ENCODE measurements around the gene FSTL3.

FSTL3 gene

DNA sequence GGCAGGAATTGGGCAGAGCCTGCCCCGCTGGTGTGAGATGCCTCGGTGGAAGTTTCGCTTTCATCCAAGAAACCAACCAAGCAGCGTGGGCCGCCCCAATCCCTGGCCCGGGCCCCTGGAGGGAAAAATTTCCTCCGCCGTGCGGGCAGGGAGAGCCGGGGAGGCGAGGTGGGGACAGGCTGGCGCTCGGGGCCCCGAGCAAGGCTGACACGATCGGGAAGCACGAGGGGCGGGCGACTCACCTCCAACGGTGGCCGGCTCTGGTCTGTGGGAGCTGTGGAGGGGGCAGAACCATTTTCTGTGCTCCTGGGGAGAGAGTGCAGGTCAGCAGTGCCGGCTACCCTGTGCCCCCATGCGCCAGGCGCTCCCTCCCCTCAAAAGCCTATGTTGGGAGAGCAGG is 24.2 kb upstream of the FSTL3 start:
- DNase-seq (ENCODE audit: insufficient read length, low spot score) (no peak), FAIRE-seq (no peak)
- TF ChIP-seq POLR2AphosphoS5 (IDR thresholded peaks at IDR 0.05; ENCODE audit: low read depth, low read length) (no peak; the same call in 1 of the 2 replicates), TAF1 (IDR thresholded peaks at IDR 0.05; ENCODE audit: low read depth, low read length) (no peak), SPI1 (IDR thresholded peaks at IDR 0.05; ENCODE audit: low read depth, low read length) (no peak), POU2F2 (IDR thresholded peaks at IDR 0.05; ENCODE audit: low read depth, low read length) (no peak), POLR2A (IDR thresholded peaks at IDR 0.05; ENCODE audit: low read depth, low read length) (no peak), PAX5 (IDR thresholded peaks at IDR 0.05; ENCODE audit: insufficient read depth, low read length, severe bottlenecking) (no peak)

DNA sequence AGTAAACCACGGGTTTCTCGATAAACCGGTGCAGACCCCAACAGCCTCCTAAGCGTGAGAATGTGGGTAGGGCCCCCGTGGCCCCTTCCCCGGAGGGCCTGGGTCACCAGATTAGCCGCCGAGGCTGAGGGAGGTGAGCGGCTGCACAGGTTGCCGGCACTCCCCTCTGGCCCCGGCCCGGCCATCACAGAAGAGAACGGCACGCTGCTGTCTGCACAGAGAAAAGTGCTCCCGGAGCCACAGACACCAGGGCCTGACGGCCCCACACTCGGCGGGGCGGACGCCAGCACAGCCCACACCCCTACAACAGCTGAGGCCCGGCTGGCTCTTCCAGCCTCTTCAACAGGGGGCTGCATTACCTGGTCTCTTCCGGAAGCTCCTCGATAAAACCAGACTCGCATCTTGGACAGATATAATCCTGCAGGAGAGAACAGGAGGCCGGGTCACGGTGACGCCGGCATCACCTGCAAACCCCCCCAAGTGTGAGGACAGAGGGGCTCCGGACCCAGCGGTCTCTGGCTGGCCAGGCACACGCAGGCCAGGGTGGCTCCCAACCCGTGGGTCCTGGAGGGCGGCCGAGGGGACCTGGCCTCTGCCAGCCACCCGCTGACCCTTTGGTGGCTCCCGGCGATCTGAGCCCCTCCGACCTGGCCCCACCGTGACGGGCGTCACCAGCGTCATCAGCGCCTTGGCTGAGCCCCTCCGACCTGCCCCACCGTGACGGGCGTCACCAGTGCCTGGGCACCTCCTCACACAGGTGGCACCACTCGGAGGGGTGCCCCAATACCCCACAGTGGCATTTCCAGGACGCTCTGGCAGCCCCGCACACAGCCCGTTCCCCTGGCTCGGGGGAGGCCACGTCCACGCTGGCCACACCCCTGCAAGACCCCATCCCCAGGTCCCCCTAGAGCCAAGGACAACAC is 23.5 kb upstream of the FSTL3 start:
- no peak for DNase-seq (ENCODE audit: insufficient read length, low spot score)
- no peak; the same call in 1 of the 2 replicates for TF ChIP-seq POLR2AphosphoS5 (IDR thresholded peaks at IDR 0.05; ENCODE audit: low read depth, low read length)
- no peak for TF ChIP-seq TAF1 (IDR thresholded peaks at IDR 0.05; ENCODE audit: low read depth, low read length)
- no peak for TF ChIP-seq PAX5 (IDR thresholded peaks at IDR 0.05; ENCODE audit: insufficient read depth, low read length, severe bottlenecking)
- no peak for TF ChIP-seq POLR2A (IDR thresholded peaks at IDR 0.05; ENCODE audit: low read depth, low read length)
- TF ChIP-seq SPI1 (IDR thresholded peaks at IDR 0.05; ENCODE audit: low read depth, low read length), result no peak
- no peak for TF ChIP-seq POU2F2 (IDR thresholded peaks at IDR 0.05; ENCODE audit: low read depth, low read length)
- FAIRE-seq, result no peak

DNA sequence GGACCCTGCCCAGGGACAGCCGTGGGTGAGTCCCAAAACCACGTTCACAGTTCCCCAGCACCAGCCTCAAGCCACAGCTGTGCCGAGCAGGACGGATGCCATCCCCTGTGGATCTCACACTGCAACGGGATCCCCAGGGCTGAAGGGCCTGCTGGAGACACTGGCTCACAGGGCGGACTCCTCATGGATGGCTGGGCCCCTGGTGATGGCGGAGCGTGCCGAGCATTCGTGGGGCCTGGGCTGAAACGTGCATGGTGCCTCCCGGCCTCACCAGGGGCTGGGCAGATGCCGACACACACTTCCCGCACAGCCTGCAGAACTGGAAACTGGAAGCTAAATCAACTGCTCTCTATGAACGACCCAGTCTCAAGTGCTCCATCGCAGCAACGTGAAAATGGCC is 22.8 kb upstream of the FSTL3 start:
- DNase-seq (ENCODE audit: insufficient read length, low spot score) (no peak), FAIRE-seq (no peak)
- no peak for TF ChIP-seq TAF1 (IDR thresholded peaks at IDR 0.05; ENCODE audit: low read depth, low read length)
- peak; percentile 46; the same call in 1 of the 2 replicates for TF ChIP-seq POLR2AphosphoS5 (IDR thresholded peaks at IDR 0.05; ENCODE audit: low read depth, low read length)

DNA sequence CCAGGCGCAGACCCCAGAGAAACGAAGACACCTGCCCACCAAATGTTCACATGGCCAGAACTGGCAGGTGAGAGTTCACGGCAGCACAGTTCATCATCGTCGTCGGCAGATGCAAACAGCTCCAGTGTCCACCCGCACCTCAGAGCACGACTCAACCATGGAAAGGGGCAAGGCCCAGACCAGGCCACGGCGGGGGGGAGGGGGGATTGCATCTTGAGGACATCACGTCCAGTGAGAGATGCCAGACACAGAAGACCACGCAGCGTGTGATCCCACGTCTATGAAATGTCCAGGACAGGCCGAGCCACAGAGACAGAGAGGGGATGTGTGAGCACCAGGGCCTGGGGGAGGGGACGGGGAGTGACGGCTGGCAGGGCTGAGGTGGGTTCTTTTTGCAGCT is 20.5 kb upstream of the FSTL3 start:
- DNase-seq (ENCODE audit: insufficient read length, low spot score) (no peak), FAIRE-seq (no peak)
- TF ChIP-seq POLR2AphosphoS5 (IDR thresholded peaks at IDR 0.05; ENCODE audit: low read depth, low read length) (peak; percentile 25; the same call in 1 of the 2 replicates), SPI1 (IDR thresholded peaks at IDR 0.05; ENCODE audit: low read depth, low read length) (no peak)

DNA sequence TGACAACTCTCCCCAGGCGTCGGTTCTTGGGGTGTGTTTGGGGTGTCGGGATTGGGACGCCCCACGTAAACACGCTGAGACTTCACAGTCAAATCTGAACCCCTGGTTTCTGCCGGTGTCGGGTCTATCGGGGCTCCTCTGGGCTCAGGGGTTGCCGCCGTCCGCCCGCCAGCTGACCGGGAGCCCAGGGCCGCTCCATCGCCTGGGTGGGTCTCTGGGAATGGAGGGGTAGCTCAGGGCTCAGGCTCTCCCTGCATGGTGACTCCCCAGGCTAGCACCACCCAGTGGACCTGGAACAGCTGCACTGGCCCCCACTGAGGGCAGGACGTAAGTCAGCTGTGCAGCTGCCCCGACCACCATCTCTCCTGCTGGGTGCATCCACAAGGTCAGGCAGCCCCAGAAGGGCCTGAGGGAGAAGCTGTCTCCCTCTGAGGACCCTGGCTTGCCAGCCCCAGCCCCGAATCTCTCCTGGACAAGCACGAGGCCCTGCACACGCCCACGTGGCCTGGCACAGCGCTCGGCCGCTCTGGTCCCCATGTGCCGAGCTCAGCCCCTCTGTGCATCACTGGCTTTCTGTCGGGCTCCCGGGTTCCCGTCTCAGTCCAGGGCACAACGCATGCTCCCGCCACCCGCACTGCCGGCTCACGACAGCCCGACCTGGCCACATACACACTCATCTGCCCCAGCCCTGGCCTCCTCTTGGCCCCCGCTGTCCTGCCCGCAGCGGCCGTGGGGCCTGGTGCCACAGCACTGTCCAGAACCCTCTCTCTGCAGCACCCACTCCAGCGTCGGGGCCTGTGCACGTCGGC is 19.2 kb upstream of the FSTL3 start:
- FAIRE-seq (no peak), DNase-seq (ENCODE audit: insufficient read length, low spot score) (no peak)
- no peak for TF ChIP-seq PAX5 (IDR thresholded peaks at IDR 0.05; ENCODE audit: insufficient read depth, low read length, severe bottlenecking)
- no peak for TF ChIP-seq POLR2A (IDR thresholded peaks at IDR 0.05; ENCODE audit: low read depth, low read length)
- no peak for TF ChIP-seq POLR2AphosphoS5 (IDR thresholded peaks at IDR 0.05; ENCODE audit: low read depth, low read length)
- no peak for TF ChIP-seq POU2F2 (IDR thresholded peaks at IDR 0.05; ENCODE audit: low read depth, low read length)
- TF ChIP-seq SPI1 (IDR thresholded peaks at IDR 0.05; ENCODE audit: low read depth, low read length), result no peak
- no peak for TF ChIP-seq TAF1 (IDR thresholded peaks at IDR 0.05; ENCODE audit: low read depth, low read length)

DNA sequence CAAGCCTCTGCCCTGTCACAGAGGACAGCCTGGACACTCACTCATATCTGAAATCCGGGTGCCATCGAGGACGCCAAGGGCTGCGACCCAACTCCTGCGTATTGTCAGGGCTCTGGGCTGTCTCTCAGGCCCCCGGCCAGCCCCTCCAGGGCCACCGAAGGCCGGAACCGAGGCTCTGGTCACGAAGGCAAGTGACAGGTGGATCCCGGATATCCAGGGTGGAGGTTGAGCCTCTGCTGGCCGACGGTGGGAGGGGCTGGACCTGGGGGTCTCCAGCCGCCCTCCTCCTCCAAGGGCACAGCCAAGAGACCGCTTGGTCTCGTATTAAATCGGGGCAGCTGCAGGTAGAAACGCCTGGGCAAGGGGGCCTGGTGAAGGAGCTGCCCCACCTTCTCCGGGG is 18.6 kb upstream of the FSTL3 start:
- no peak for TF ChIP-seq TAF1 (IDR thresholded peaks at IDR 0.05; ENCODE audit: low read depth, low read length)
- TF ChIP-seq PAX5 (IDR thresholded peaks at IDR 0.05; ENCODE audit: insufficient read depth, low read length, severe bottlenecking), result no peak
- TF ChIP-seq POLR2A (IDR thresholded peaks at IDR 0.05; ENCODE audit: low read depth, low read length), result no peak
- TF ChIP-seq SPI1 (IDR thresholded peaks at IDR 0.05; ENCODE audit: low read depth, low read length), result no peak
- DNase-seq (ENCODE audit: insufficient read length, low spot score) (no peak), FAIRE-seq (no peak)

DNA sequence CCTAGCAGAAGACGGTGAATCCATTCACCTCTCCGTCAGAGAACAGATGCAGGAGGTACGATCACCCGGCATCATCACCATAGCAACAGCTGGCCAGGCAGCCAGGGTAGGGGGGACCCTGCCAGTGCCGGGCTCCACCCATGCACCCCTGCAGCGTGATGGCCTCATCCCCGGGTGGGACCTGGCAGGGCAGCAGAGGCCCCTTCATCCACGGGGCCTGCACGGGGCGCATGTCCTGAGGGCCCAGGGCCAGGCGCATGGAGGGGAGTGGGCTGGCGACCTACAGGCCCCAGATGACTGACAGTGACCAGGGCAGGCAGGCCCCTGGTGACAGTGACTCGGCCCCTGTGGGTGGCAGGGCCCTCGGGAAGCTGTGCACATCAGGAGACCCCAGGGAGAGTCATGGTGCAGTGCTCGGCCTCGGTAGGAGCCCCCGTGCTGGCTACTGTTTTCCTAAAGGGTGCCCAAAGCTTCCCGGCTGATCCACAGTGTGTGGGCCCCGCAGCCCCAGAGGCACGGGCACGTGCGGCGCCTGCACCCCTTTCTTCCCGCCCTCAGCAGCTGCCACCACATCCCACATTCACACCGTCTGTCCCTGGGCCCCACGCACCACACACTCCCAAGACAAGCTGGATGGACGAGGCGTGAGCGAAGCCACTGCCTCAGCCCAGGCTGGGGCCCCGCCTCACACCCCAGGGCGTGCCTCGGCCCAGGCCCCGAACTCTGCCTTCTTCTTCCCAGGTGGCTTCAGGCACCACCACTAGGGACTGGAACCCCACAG is 17.9 kb upstream of the FSTL3 start:
- FAIRE-seq, result no peak
- DNase-seq (ENCODE audit: insufficient read length, low spot score), result no peak
- TF ChIP-seq TAF1 (IDR thresholded peaks at IDR 0.05; ENCODE audit: low read depth, low read length) (no peak), SPI1 (IDR thresholded peaks at IDR 0.05; ENCODE audit: low read depth, low read length) (no peak), POLR2AphosphoS5 (IDR thresholded peaks at IDR 0.05; ENCODE audit: low read depth, low read length) (no peak), POLR2A (IDR thresholded peaks at IDR 0.05; ENCODE audit: low read depth, low read length) (no peak), PAX5 (IDR thresholded peaks at IDR 0.05; ENCODE audit: insufficient read depth, low read length, severe bottlenecking) (no peak), POU2F2 (IDR thresholded peaks at IDR 0.05; ENCODE audit: low read depth, low read length) (no peak)

DNA sequence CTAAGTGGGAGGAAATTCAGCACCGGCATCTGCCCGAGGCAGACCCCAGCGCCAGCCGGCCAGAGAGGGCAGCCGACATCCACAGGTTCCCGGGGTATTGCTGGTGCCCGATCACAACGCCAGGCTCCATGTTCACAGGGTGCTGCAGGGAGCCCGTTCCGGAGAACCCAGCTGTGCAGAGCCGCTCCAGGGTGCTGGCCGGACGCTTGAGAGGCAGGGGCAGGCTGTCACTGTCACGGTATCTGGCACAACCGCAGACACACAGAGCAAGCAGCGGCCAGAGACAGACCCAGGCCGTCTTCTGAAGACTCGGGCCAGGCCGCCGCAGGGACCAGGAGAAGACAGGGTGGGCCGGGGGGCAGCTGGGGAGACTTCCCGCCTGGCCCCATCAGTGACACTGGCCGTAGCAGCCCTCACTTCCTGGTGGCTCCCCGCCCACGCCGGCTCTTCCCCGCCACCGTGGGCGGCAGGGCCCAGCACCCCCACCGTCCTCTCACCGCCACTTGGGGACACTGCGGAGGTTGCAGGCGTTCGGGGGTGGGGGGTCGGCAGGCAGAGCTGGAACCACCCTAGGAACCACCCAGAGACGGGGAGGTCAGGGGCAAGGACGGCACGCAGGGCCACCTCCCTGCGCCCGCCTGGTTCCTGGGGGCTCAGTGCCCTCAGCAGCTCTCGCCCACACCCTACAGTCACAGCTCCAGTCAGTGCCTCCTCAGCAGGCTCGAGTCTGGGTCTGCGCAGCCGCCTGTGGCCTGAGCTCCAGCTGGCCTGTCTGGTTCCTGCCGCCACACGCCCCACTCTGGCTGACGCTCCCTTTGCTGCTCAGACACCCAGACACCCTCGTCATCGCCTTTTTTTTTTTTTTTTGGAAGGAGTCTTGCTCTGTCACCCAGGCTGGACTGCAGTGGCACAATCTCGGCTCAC is 17.0 kb upstream of the FSTL3 start:
- FAIRE-seq (no peak), DNase-seq (ENCODE audit: insufficient read length, low spot score) (no peak)
- no peak for TF ChIP-seq POLR2AphosphoS5 (IDR thresholded peaks at IDR 0.05; ENCODE audit: low read depth, low read length)
- TF ChIP-seq PAX5 (IDR thresholded peaks at IDR 0.05; ENCODE audit: insufficient read depth, low read length, severe bottlenecking), result no peak
- no peak for TF ChIP-seq POLR2A (IDR thresholded peaks at IDR 0.05; ENCODE audit: low read depth, low read length)
- no peak for TF ChIP-seq POU2F2 (IDR thresholded peaks at IDR 0.05; ENCODE audit: low read depth, low read length)
- TF ChIP-seq TAF1 (IDR thresholded peaks at IDR 0.05; ENCODE audit: low read depth, low read length), result no peak
- TF ChIP-seq SPI1 (IDR thresholded peaks at IDR 0.05; ENCODE audit: low read depth, low read length), result no peak
